Caco-2 (cell line): Measurements from ENCODE around the gene CORO2A. TPM values are rescaled to one million over a fixed set of nuclear protein-coding genes. Genes with fewer than 3 reads are reported as not detected.

Experiments used
- BruUV-seq: library from RNA; stranded (reverse); fragments of 400-500 nt; replicated peaks from 2 replicates; lab custom pipeline; 2021; lab: Mats Ljungman, UMichigan
- CTCF ChIA-PET: fragments of 300-600 bp; sonication (Branson Sonifier 250); formaldehyde crosslinking; loops from one replicate; lab custom pipeline; 2022; ENCODE audit warnings: antibody characterized with exemption; lab: Charles Lee
- POLR2A ChIA-PET: fragments of 300-600 bp; sonication (Branson Sonifier 250); formaldehyde crosslinking; loops from one replicate; lab custom pipeline; 2022; ENCODE audit warnings: antibody characterized with exemption; lab: Charles Lee
- DNase-seq, 2 experiments: peaks; one replicate each; pipeline versions ENCODE4 v3.0.0 to v3.0.0-alpha.2; 2020 to 2022
- H3K27me3 ChIP-seq: replicated peaks from 2 replicates; pipeline ENCODE4 v1.6.0; 2011; ENCODE audit warnings: low read length; ENCODE audit not compliant: control insufficient read depth, insufficient read depth
- H3K36me3 ChIP-seq: 2 replicates; pipeline ENCODE4 v1.5.1; 2011; ENCODE audit warnings: low read length; ENCODE audit not compliant: control insufficient read depth, insufficient read depth
- H3K4me1 ChIP-seq: fragments of 250-450 bp; sonication (Bioruptor Pico); 2 replicates; pipeline ENCODE4 v1.5.1; 2020; ENCODE audit warnings: mild to moderate bottlenecking
- H3K4me3 ChIP-seq: 2 replicates; pipeline ENCODE4 v1.5.1; 2011; ENCODE audit warnings: low read depth, mild to moderate bottlenecking, control low read depth, low read length
- H3K9me3 ChIP-seq: fragments of 250-450 bp; sonication (Bioruptor Pico); 2 replicates; pipeline ENCODE4 v1.5.1; 2020; ENCODE audit warnings: mild to moderate bottlenecking, moderate library complexity
- H3K27ac Mint-ChIP-seq: one replicate; pipeline ENCODE4 v1.8.0; 2022; ENCODE audit warnings: mixed read lengths; ENCODE audit not compliant: unreplicated experiment
- H3K27me3 Mint-ChIP-seq: one replicate; pipeline ENCODE4 v1.8.0; 2022; ENCODE audit warnings: mixed read lengths; ENCODE audit not compliant: insufficient read depth, unreplicated experiment
- H3K36me3 Mint-ChIP-seq: one replicate; pipeline ENCODE4 v1.8.0; 2022; ENCODE audit warnings: mild to moderate bottlenecking, mixed read lengths; ENCODE audit not compliant: insufficient read depth, unreplicated experiment
- H3K4me1 Mint-ChIP-seq: one replicate; pipeline ENCODE4 v1.8.0; 2022; ENCODE audit warnings: low read depth, mixed read lengths; ENCODE audit not compliant: unreplicated experiment
- H3K4me3 Mint-ChIP-seq: one replicate; pipeline ENCODE4 v1.8.0; 2022; ENCODE audit warnings: mild to moderate bottlenecking, moderate library complexity, mixed read lengths; ENCODE audit not compliant: unreplicated experiment
- H3K9me3 Mint-ChIP-seq: one replicate; pipeline ENCODE4 v1.8.0; 2022; ENCODE audit warnings: mixed read lengths; ENCODE audit not compliant: unreplicated experiment
- CTCF ChIP-seq, 2 experiments: fragments of 200-600 bp in 1 of 2; IDR thresholded peaks; 1 replicate in 1 of 2; 2 replicates in 1 of 2; pipeline versions ENCODE4 v1.5.1 to v1.8.0; 2011 to 2022; ENCODE audit warnings: antibody characterized with exemption in 1 of 2, control low read depth in 1 of 2, inconsistent platforms in 1 of 2, low read depth in 1 of 2, low read length in 1 of 2, mild to moderate bottlenecking in 1 of 2, moderate library complexity in 1 of 2; ENCODE audit not compliant: insufficient read depth in 1 of 2, severe bottlenecking in 1 of 2, unreplicated experiment in 1 of 2
- intact Hi-C: fragments of 100-400 bp; cut with micrococcal nuclease; formaldehyde crosslinking; loops from one replicate; pipeline ENCODE4 v1.10.0; 2022; ENCODE audit not compliant: unreplicated experiment
- total RNA-seq: library from RNA; stranded (reverse); gene quantifications from 2 replicates; pipeline ENCODE4 v1.2.3, GENCODE V29; 2022

Gene CORO2A
- total RNA-seq, 1 experiment from 2014 or later: 18.9 TPM

- no peak for DNase-seq
- CTCF ChIA-PET: no interaction called here
- no peaks in the 10 kb centered on the region for H3K9me3 ChIP-seq
- intact Hi-C loops: no loop called here
- Mint-ChIP-seq H3K4me3 (no peak overlapping the region), H3K27ac (no peak overlapping the region), H3K9me3 (no peaks in the 10 kb centered on the region), H3K27me3 (no peaks in the 10 kb centered on the region), H3K36me3 (peaks cover 8% of the 10 kb centered on the region), H3K4me1 (peaks cover 15% of the 10 kb centered on the region)
- no peak for TF ChIP-seq CTCF (IDR thresholded peaks at IDR 0.05; ENCODE audit: insufficient read depth in 1 of 2, low read depth in 1 of 2, low read length in 1 of 2, severe bottlenecking in 1 of 2, unreplicated experiment in 1 of 2)
- H3K4me1 ChIP-seq: peaks cover 21% of the 10 kb centered on the region
- BruUV-seq: no TSS peak
- no peaks in the 10 kb centered on the region for H3K27me3 ChIP-seq
- H3K4me3 ChIP-seq: no peak overlapping the region
- H3K36me3 ChIP-seq: no peaks in the 10 kb centered on the region
- POLR2A ChIA-PET: no interaction called here
Observed at GRCh38 chr9:98240475-98240874, 48.0 kb upstream of the CORO2A start.

- no TSS peak for BruUV-seq
- ChIA-PET CTCF (interaction anchor here (0.7 to 1.2 kb wide), 5 partner anchors 14 to 31 kb away, joined by 3 to 13 read pairs (median 6); partner anchors contain the start of gene TBC1D2), POLR2A (interaction anchor here (0.8 kb wide), 1 partner anchor 19 kb away, joined by 3 read pairs; no protein-coding TSS in a partner anchor)
Observed at GRCh38 chr9:98236901-98237487, 44.6 kb upstream of the CORO2A start.

GRCh38 chr9:98235126-98235525 lies 42.7 kb upstream of the CORO2A start:
- DNase-seq: no peak
- no peak overlapping the region for H3K4me3 ChIP-seq
- H3K4me1 Mint-ChIP-seq: peaks cover 19% of the 10 kb centered on the region
- H3K4me3 Mint-ChIP-seq: no peak overlapping the region
- no peaks in the 10 kb centered on the region for H3K27me3 ChIP-seq
- H3K36me3 Mint-ChIP-seq: peaks cover 14% of the 10 kb centered on the region
- ChIA-PET CTCF (interaction anchor here (0.5 to 2.1 kb wide), 3 partner anchors 23 to 30 kb away, joined by 3 to 10 read pairs (median 9); no protein-coding TSS in a partner anchor), POLR2A (no interaction called here)
- no peaks in the 10 kb centered on the region for H3K9me3 Mint-ChIP-seq
- no peak overlapping the region for H3K27ac Mint-ChIP-seq
- H3K36me3 ChIP-seq: peaks cover 1% of the 10 kb centered on the region; the same call in 1 of the 2 replicates
- H3K4me1 ChIP-seq: peaks cover 48% of the 10 kb centered on the region
- intact Hi-C loops: loop anchor here (2.0 kb wide), 1 partner anchor 30 kb away; no protein-coding TSS in a partner anchor
- no peaks in the 10 kb centered on the region for H3K27me3 Mint-ChIP-seq
- no TSS peak for BruUV-seq
- TF ChIP-seq CTCF (IDR thresholded peaks at IDR 0.05; ENCODE audit: insufficient read depth in 1 of 2, low read depth in 1 of 2, low read length in 1 of 2, severe bottlenecking in 1 of 2, unreplicated experiment in 1 of 2): no peak
- no peaks in the 10 kb centered on the region for H3K9me3 ChIP-seq

More at GRCh38 chr9:98236901-98237487, 44.6 kb upstream of the CORO2A start:
- peak; percentile 60 to 83 for DNase-seq
- no peaks in the 10 kb centered on the region for H3K9me3 ChIP-seq
- Mint-ChIP-seq H3K4me1 (peaks cover 8% of the 10 kb centered on the region), H3K36me3 (peaks cover 8% of the 10 kb centered on the region), H3K27ac (peak overlapping the region; percentile 72), H3K27me3 (no peaks in the 10 kb centered on the region), H3K9me3 (no peaks in the 10 kb centered on the region), H3K4me3 (peak overlapping the region; percentile 37)
- no peaks in the 10 kb centered on the region for H3K27me3 ChIP-seq
- H3K4me1 ChIP-seq: peaks cover 33% of the 10 kb centered on the region
- H3K36me3 ChIP-seq: peaks cover 1% of the 10 kb centered on the region; the same call in 1 of the 2 replicates
- intact Hi-C loops: loop anchor here (2.0 kb wide), 1 partner anchor 18 kb away; the partner anchor contains the start of gene TBC1D2
- no peak overlapping the region for H3K4me3 ChIP-seq
- TF ChIP-seq CTCF (IDR thresholded peaks at IDR 0.05; ENCODE audit: insufficient read depth in 1 of 2, low read depth in 1 of 2, low read length in 1 of 2, severe bottlenecking in 1 of 2, unreplicated experiment in 1 of 2): no peak
